Transverse colon (tissue), 4 donors: ENCODE measurements around the gene CASK. TPM values are rescaled to one million over a fixed set of nuclear protein-coding genes. Genes with fewer than 3 reads are reported as not detected.

Experiments used
- DNase-seq: peaks from one replicate; pipeline ENCODE4 v3.0.0-alpha.2; 2019
- H3K27ac ChIP-seq, 4 donors: fragments of 200-600 bp; sonication (generic); 2 replicates each; pipeline ENCODE4 v1.5.1; 2016 to 2018; ENCODE audit warnings: inconsistent platforms in 4 of 4
- H3K27me3 ChIP-seq: fragments of 200-600 bp; sonication (generic); 2 replicates; pipeline ENCODE4 v1.5.1; 2017; ENCODE audit warnings: inconsistent platforms
- H3K36me3 ChIP-seq, 4 donors: fragments of 200-600 bp; sonication (generic); 2 replicates each; pipeline ENCODE4 v1.5.1; 2017 to 2019; ENCODE audit warnings: inconsistent platforms in 4 of 4
- H3K4me1 ChIP-seq, 4 donors: fragments of 200-600 bp; sonication (generic); 2 replicates each; pipeline ENCODE4 v1.5.1; 2017 to 2020; ENCODE audit warnings: inconsistent platforms in 4 of 4
- H3K4me3 ChIP-seq, 4 donors: fragments of 200-600 bp; sonication (generic); 1 replicate in 1 of 4; 2 replicates in 3 of 4; pipeline versions ENCODE4 v1.5.1 to v1.6.1; 2017 to 2019; ENCODE audit warnings: inconsistent platforms in 4 of 4
- H3K9me3 ChIP-seq, 2 donors: fragments of 200-600 bp; sonication (generic); 2 replicates each; pipeline ENCODE4 v1.5.1; 2017 to 2019; ENCODE audit warnings: inconsistent platforms in 2 of 2
- CTCF ChIP-seq, 5 experiments: fragments of 200-600 bp in 3 of 5; fragments of 450-650 bp in 2 of 5; sonication (generic) in 3 of 5; IDR thresholded peaks; 1 replicate in 2 of 5; 2 replicates in 3 of 5; pipeline ENCODE4 v1.5.1; 2016 to 2017; ENCODE audit warnings: antibody characterized with exemption in 5 of 5, inconsistent platforms in 3 of 5, mild to moderate bottlenecking in 2 of 5, moderate library complexity in 1 of 5
- EP300 ChIP-seq: sonication (generic); formaldehyde crosslinking; IDR thresholded peaks from one replicate; pipeline ENCODE4 v1.6.1; 2017; ENCODE audit warnings: antibody characterized with exemption, low read depth
- POLR2A ChIP-seq: fragments of 450-650 bp; IDR thresholded peaks from one replicate; pipeline ENCODE4 v1.6.1; 2016; ENCODE audit warnings: antibody characterized with exemption, mild to moderate bottlenecking, moderate library complexity
- POLR2AphosphoS5 ChIP-seq, 3 donors: sonication (generic); formaldehyde crosslinking; IDR thresholded peaks; one replicate each; pipeline ENCODE4 v1.6.1; 2016; ENCODE audit warnings: antibody characterized with exemption in 3 of 3
- WGBS, 2 donors: methylation state at CpG; one replicate each; pipeline ENCODE4 v1.1.5; 2018; ENCODE audit warnings: low coverage in 1 of 2; 5-methylcytosine and 5-hydroxymethylcytosine counted together
- in situ Hi-C, 4 donors: fragments of 200-750 bp; cut with MboI; loops; one replicate each; pipeline versions ENCODE4 v1.15.0 to v1.15.1; 2017; ENCODE audit warnings: low sequenced_read_pairs in 3 of 4, low pct_ligation_motif_present in 1 of 4, low pct_unique_long_range_greater_than_20kb in 1 of 4
- intact Hi-C: fragments of 100-400 bp; cut with DNase I; formaldehyde crosslinking; loops from one replicate; pipeline ENCODE4 v1.15.1; 2023; ENCODE audit warnings: low total_unique reads
- total RNA-seq, 4 donors: library from RNA; depleted of rRNA; stranded (reverse); fragments of >200 nt; gene quantifications; one replicate each; pipeline ENCODE4 v1.1.0, GENCODE V29; 2016

Gene CASK
- total RNA-seq, 4 donors from 2014 or later = 26.6 to 86.1 (median 56.3) TPM

GRCh38 chrX:41825796-41826195, 97.6 kb downstream of the CASK start:
- DNase-seq = no peak
- no peak for TF ChIP-seq POLR2A
- TF ChIP-seq EP300 = no peak
- no peak for TF ChIP-seq POLR2AphosphoS5 (IDR thresholded peaks at IDR 0.05)
- TF ChIP-seq CTCF (IDR thresholded peaks at IDR 0.05) = no peak
- 44 to 58% methylated on average over 1 to 2 of the region's 2 CpGs for WGBS, 2 donors
- in situ Hi-C loops (no loop called here), intact Hi-C loops (no loop called here)
- H3K4me3 ChIP-seq = no peak overlapping the region
- H3K27me3 ChIP-seq = no peaks in the 10 kb centered on the region
- no peaks in the 10 kb centered on the region for H3K9me3 ChIP-seq
- peaks cover 0 to 15% (median 0%) of the 10 kb centered on the region in 4 donors for H3K4me1 ChIP-seq
- no peaks in the 10 kb centered on the region for H3K36me3 ChIP-seq
- H3K27ac ChIP-seq = no peak overlapping the region

GRCh38 chrX:41824551-41824950, 98.8 kb downstream of the CASK start:
- Histone ChIP-seq H3K4me3 (no peak overlapping the region), H3K9me3 (no peaks in the 10 kb centered on the region), H3K27ac (peak overlapping the region in 2 of 4 donors; percentile 26 to 34), H3K27me3 (no peaks in the 10 kb centered on the region), H3K4me1 (peaks cover 0 to 15% (median 0%) of the 10 kb centered on the region in 4 donors), H3K36me3 (no peaks in the 10 kb centered on the region)
- TF ChIP-seq CTCF (IDR thresholded peaks at IDR 0.05) (no peak), POLR2AphosphoS5 (IDR thresholded peaks at IDR 0.05) (no peak), POLR2A (no peak), EP300 (no peak)
- in situ Hi-C loops (no loop called here), intact Hi-C loops (no loop called here)
- no peak for DNase-seq
- WGBS, 2 donors = 64% methylated on average over 3 of the region's 3 CpGs; no CpG with 5 or more reads in 1 of the 2 donors

- no peaks in the 10 kb centered on the region for H3K36me3 ChIP-seq
- no peak overlapping the region for H3K4me3 ChIP-seq
- DNase-seq = peak; percentile 37
- H3K9me3 ChIP-seq = no peaks in the 10 kb centered on the region
- peak in 1 of 3 donors; percentile 28 for TF ChIP-seq POLR2AphosphoS5 (IDR thresholded peaks at IDR 0.05)
- TF ChIP-seq EP300 = no peak
- in situ Hi-C loops = no loop called here
- WGBS, 2 donors = 43% methylated on average over 4 of the region's 4 CpGs; no CpG with 5 or more reads in 1 of the 2 donors
- peaks cover 0 to 15% (median 0%) of the 10 kb centered on the region in 4 donors for H3K4me1 ChIP-seq
- intact Hi-C loops = no loop called here
- peak overlapping the region; percentile 55 to 68 (median 64) for H3K27ac ChIP-seq
- H3K27me3 ChIP-seq = no peaks in the 10 kb centered on the region
These were observed 100.0 kb downstream of the CASK start for GRCh38 chrX:41823402-41823801.

GRCh38 chrX:41822892-41823291, 100.5 kb downstream of the CASK start:
- TF ChIP-seq CTCF (IDR thresholded peaks at IDR 0.05) = no peak
- in situ Hi-C loops = no loop called here
- H3K4me3 ChIP-seq = no peak overlapping the region
- peak overlapping the region; percentile 55 to 68 (median 64) for H3K27ac ChIP-seq
- H3K9me3 ChIP-seq = no peaks in the 10 kb centered on the region
- H3K4me1 ChIP-seq = peaks cover 0 to 15% (median 0%) of the 10 kb centered on the region in 4 donors
- H3K27me3 ChIP-seq = no peaks in the 10 kb centered on the region
- DNase-seq = no peak
- 52% methylated on average over 2 of the region's 2 CpGs; no CpG with 5 or more reads in 1 of the 2 donors for WGBS, 2 donors
- no peaks in the 10 kb centered on the region for H3K36me3 ChIP-seq
- intact Hi-C loops = no loop called here

- H3K4me3 ChIP-seq = no peak overlapping the region
- intact Hi-C loops = no loop called here
- H3K27ac ChIP-seq = no peak overlapping the region
- H3K36me3 ChIP-seq = no peaks in the 10 kb centered on the region
- no peaks in the 10 kb centered on the region for H3K27me3 ChIP-seq
- TF ChIP-seq EP300 (no peak), CTCF (IDR thresholded peaks at IDR 0.05) (no peak), POLR2A (no peak), POLR2AphosphoS5 (IDR thresholded peaks at IDR 0.05) (no peak)
- WGBS, 2 donors = 60 to 80% methylated on average over 1 to 5 of the region's 5 CpGs
- in situ Hi-C loops = no loop called here
- H3K4me1 ChIP-seq = no peaks in the 10 kb centered on the region
- no peaks in the 10 kb centered on the region for H3K9me3 ChIP-seq
- no peak for DNase-seq
These were observed 115.3 kb downstream of the CASK start for GRCh38 chrX:41808047-41808446.
